Measurements from ENCODE around the gene NUMBL. TPM values are rescaled to one million over a fixed set of nuclear protein-coding genes. Genes with fewer than 3 reads are reported as not detected.

The NUMBL gene
- total and polyA plus RNA-seq, 7 experiments from 2014 or later = 0.28 to 28.6 (median 9.5) TPM

- no peak overlapping the region for H3K4me3 Mint-ChIP-seq
- ATAC-seq = no peak
- peaks cover 0 to 3% (median 0%) of the 10 kb centered on the region in 5 donors for H3K36me3 Mint-ChIP-seq
- Histone ChIP-seq H3K4me3 (ENCODE audit: low read length) (no peak overlapping the region), H3K27ac (ENCODE audit: low read depth, low read length) (no peak overlapping the region), H3K4me1 (ENCODE audit: control insufficient read depth in 2 of 2, insufficient read depth in 2 of 2, low read length in 2 of 2) (peaks cover 0 to 6% of the 10 kb centered on the region in 2 donors), H3K9me3 (ENCODE audit: control insufficient read depth in 2 of 3, low read length in 3 of 3) (no peaks in the 10 kb centered on the region), H3K27me3 (ENCODE audit: control insufficient read depth in 2 of 2, insufficient read depth in 2 of 2, low read length in 2 of 2) (no peaks in the 10 kb centered on the region), H3K36me3 (ENCODE audit: control insufficient read depth in 2 of 3, insufficient read depth in 3 of 3, low read length in 3 of 3) (peaks cover 0 to 12% (median 0%) of the 10 kb centered on the region in 3 experiments)
- ChIA-PET POLR2A (no interaction called here), CTCF (no interaction called here)
- H3K27ac Mint-ChIP-seq = peak overlapping the region in 4 of 9 donors; percentile 8 to 78 (median 38)
- peaks cover 0 to 6% (median 4%) of the 10 kb centered on the region in 7 donors for H3K4me1 Mint-ChIP-seq
- no peak for DNase-seq
- H3K27me3 Mint-ChIP-seq = no peaks in the 10 kb centered on the region
- no peaks in the 10 kb centered on the region for H3K9me3 Mint-ChIP-seq
- intact Hi-C loops (cut with micrococcal nuclease) = loop anchor here in 1 of 2 donors (5.0 kb wide), 2 partner anchors 251 to 346 kb away; partner anchors contain the start of genes C19orf47, PLD3 and SERTAD3
Observed at GRCh38 chr19:40693150-40693788, 2.8 kb upstream of the NUMBL start.

- H3K27ac Mint-ChIP-seq = peak overlapping the region in 4 of 9 donors; percentile 7 to 67 (median 52)
- peaks cover 0 to 12% (median 0%) of the 10 kb centered on the region in 3 experiments for H3K36me3 ChIP-seq (ENCODE audit: control insufficient read depth in 2 of 3, insufficient read depth in 3 of 3, low read length in 3 of 3)
- H3K27me3 Mint-ChIP-seq = no peaks in the 10 kb centered on the region
- no peaks in the 10 kb centered on the region for H3K9me3 ChIP-seq (ENCODE audit: control insufficient read depth in 2 of 3, low read length in 3 of 3)
- H3K36me3 Mint-ChIP-seq = peaks cover 0 to 2% (median 0%) of the 10 kb centered on the region in 5 donors
- no peaks in the 10 kb centered on the region for H3K9me3 Mint-ChIP-seq
- POLR2A ChIA-PET = no interaction called here
- DNase-seq (no peak), ATAC-seq (no peak)
- intact Hi-C loops (cut with micrococcal nuclease) = loop anchor here in 1 of 2 donors (5.0 kb wide), 2 partner anchors 250 to 345 kb away; partner anchors contain the start of genes C19orf47, PLD3 and SERTAD3
- CTCF ChIA-PET = interaction anchor here (0.7 kb wide), 1 partner anchor 547 kb away, joined by 4 read pairs; no protein-coding TSS in a partner anchor
- no peak overlapping the region for H3K4me3 ChIP-seq (ENCODE audit: low read length)
- H3K27me3 ChIP-seq (ENCODE audit: control insufficient read depth in 2 of 2, insufficient read depth in 2 of 2, low read length in 2 of 2) = no peaks in the 10 kb centered on the region
- peak overlapping the region in 2 of 10 donors; percentile 29 to 50 for H3K4me3 Mint-ChIP-seq
- no peak overlapping the region for H3K27ac ChIP-seq (ENCODE audit: low read depth, low read length)
- peaks cover 0 to 6% (median 4%) of the 10 kb centered on the region in 7 donors for H3K4me1 Mint-ChIP-seq
- H3K4me1 ChIP-seq (ENCODE audit: control insufficient read depth in 2 of 2, insufficient read depth in 2 of 2, low read length in 2 of 2) = peaks cover 0 to 6% of the 10 kb centered on the region in 2 donors
Observed at GRCh38 chr19:40692212-40692551, 1.7 kb upstream of the NUMBL start.

- Mint-ChIP-seq H3K36me3 (peaks cover 0 to 2% (median 0%) of the 10 kb centered on the region in 5 donors), H3K27me3 (no peaks in the 10 kb centered on the region), H3K9me3 (no peaks in the 10 kb centered on the region), H3K4me1 (peaks cover 0 to 6% (median 4%) of the 10 kb centered on the region in 7 donors), H3K27ac (peak overlapping the region in 2 of 9 donors; percentile 41 to 71), H3K4me3 (peak overlapping the region in 6 of 10 donors; percentile 48 to 96 (median 60))
- peaks cover 0 to 12% (median 0%) of the 10 kb centered on the region in 3 experiments for H3K36me3 ChIP-seq (ENCODE audit: control insufficient read depth in 2 of 3, insufficient read depth in 3 of 3, low read length in 3 of 3)
- H3K4me3 ChIP-seq (ENCODE audit: low read length) = no peak overlapping the region
- ChIA-PET CTCF (interaction anchor here (0.7 to 1.0 kb wide), 3 partner anchors 28 to 546 kb away, joined by 3 to 4 read pairs (median 3); no protein-coding TSS in a partner anchor), POLR2A (interaction anchor here (1.0 to 1.8 kb wide), 3 partner anchors 11 to 114 kb away, joined by 3 to 6 read pairs (median 5); partner anchors contain the start of genes COQ8B and ITPKC)
- no peaks in the 10 kb centered on the region for H3K27me3 ChIP-seq (ENCODE audit: control insufficient read depth in 2 of 2, insufficient read depth in 2 of 2, low read length in 2 of 2)
- ATAC-seq (no peak), DNase-seq (no peak)
- peaks cover 0 to 6% of the 10 kb centered on the region in 2 donors for H3K4me1 ChIP-seq (ENCODE audit: control insufficient read depth in 2 of 2, insufficient read depth in 2 of 2, low read length in 2 of 2)
- intact Hi-C loops (cut with micrococcal nuclease) = loop anchor here in 1 of 2 donors (1.0 to 5.0 kb wide), 4 partner anchors 24 to 344 kb away; partner anchors contain the start of genes C19orf47, EGLN2, PLD3 and SERTAD3
- H3K9me3 ChIP-seq (ENCODE audit: control insufficient read depth in 2 of 3, low read length in 3 of 3) = no peaks in the 10 kb centered on the region
- no peak overlapping the region for H3K27ac ChIP-seq (ENCODE audit: low read depth, low read length)
Observed at GRCh38 chr19:40691421-40692211, 1.2 kb upstream of the NUMBL start.

GRCh38 chr19:40690693-40691420 is 406 bp upstream of the NUMBL start:
- DNase-seq (peak; percentile 60 to 90 (median 75)), ATAC-seq (peak; percentile 92)
- ChIA-PET POLR2A (interaction anchor here (0.6 to 1.8 kb wide), 4 partner anchors 11 to 1289 kb away, joined by 3 to 6 read pairs (median 4); partner anchors contain the start of genes COQ8B and ITPKC), CTCF (interaction anchor here (0.8 to 1.0 kb wide), 2 partner anchors 27 to 56 kb away, joined by 3 read pairs; no protein-coding TSS in a partner anchor)
- Histone ChIP-seq H3K27ac (ENCODE audit: low read depth, low read length) (peak overlapping the region; percentile 55), H3K4me1 (ENCODE audit: control insufficient read depth in 2 of 2, insufficient read depth in 2 of 2, low read length in 2 of 2) (peaks cover 0 to 6% of the 10 kb centered on the region in 2 donors), H3K36me3 (ENCODE audit: control insufficient read depth in 2 of 3, insufficient read depth in 3 of 3, low read length in 3 of 3) (peaks cover 0 to 12% (median 0%) of the 10 kb centered on the region in 3 experiments), H3K4me3 (ENCODE audit: low read length) (peak overlapping the region; percentile 68), H3K27me3 (ENCODE audit: control insufficient read depth in 2 of 2, insufficient read depth in 2 of 2, low read length in 2 of 2) (no peaks in the 10 kb centered on the region), H3K9me3 (ENCODE audit: control insufficient read depth in 2 of 3, low read length in 3 of 3) (no peaks in the 10 kb centered on the region)
- intact Hi-C loops (cut with micrococcal nuclease) = loop anchor here (1.0 to 5.0 kb wide), 8 partner anchors 24 to 344 kb away; partner anchors contain the start of genes ACTMAP (in 2 of the 2), RAB4B (in 2 of the 2), C19orf47 (in 1 of the 2) and EGLN2 (in 1 of the 2)
- Mint-ChIP-seq H3K27me3 (no peaks in the 10 kb centered on the region), H3K27ac (peak overlapping the region in 8 of 9 donors; percentile 58 to 94 (median 74)), H3K9me3 (no peaks in the 10 kb centered on the region), H3K36me3 (peaks cover 0 to 4% (median under 1%) of the 10 kb centered on the region in 5 donors), H3K4me3 (peak overlapping the region in 9 of 10 donors; percentile 78 to 96 (median 91)), H3K4me1 (peaks cover 0 to 6% (median 4%) of the 10 kb centered on the region in 7 donors)

- Histone ChIP-seq H3K4me3 (ENCODE audit: low read length) (no peak overlapping the region), H3K27ac (ENCODE audit: low read depth, low read length) (peak overlapping the region; percentile 55), H3K27me3 (ENCODE audit: control insufficient read depth in 2 of 2, insufficient read depth in 2 of 2, low read length in 2 of 2) (no peaks in the 10 kb centered on the region), H3K9me3 (ENCODE audit: control insufficient read depth in 2 of 3, low read length in 3 of 3) (no peaks in the 10 kb centered on the region), H3K4me1 (ENCODE audit: control insufficient read depth in 2 of 2, insufficient read depth in 2 of 2, low read length in 2 of 2) (peaks cover 0 to 6% of the 10 kb centered on the region in 2 donors), H3K36me3 (ENCODE audit: control insufficient read depth in 2 of 3, insufficient read depth in 3 of 3, low read length in 3 of 3) (peaks cover 0 to 11% (median 0%) of the 10 kb centered on the region in 3 experiments)
- DNase-seq = peak in 1 of 9 donors; percentile 24
- intact Hi-C loops (cut with micrococcal nuclease) = loop anchor here (1.0 to 5.0 kb wide), 8 partner anchors 26 to 342 kb away; partner anchors contain the start of genes ACTMAP (in 2 of the 2), RAB4B (in 2 of the 2), C19orf47 (in 1 of the 2) and EGLN2 (in 1 of the 2)
- ChIA-PET CTCF (no interaction called here), POLR2A (interaction anchor here (0.5 kb wide), 1 partner anchor 92 kb away, joined by 3 read pairs; no protein-coding TSS in a partner anchor)
- Mint-ChIP-seq H3K36me3 (peaks cover 0 to 11% (median 4%) of the 10 kb centered on the region in 5 donors), H3K4me1 (peaks cover 0 to 6% (median 4%) of the 10 kb centered on the region in 7 donors), H3K9me3 (no peaks in the 10 kb centered on the region), H3K27ac (no peak overlapping the region), H3K27me3 (no peaks in the 10 kb centered on the region), H3K4me3 (peak overlapping the region in 4 of 10 donors; percentile 14 to 21 (median 16))
- ATAC-seq = no peak
Observed at GRCh38 chr19:40689339-40690049, 957 bp downstream of the NUMBL start.

Data from naive thymus-derived CD4-positive, alpha-beta T cell (primary cell).